Kidney (tissue), 22 donors: ENCODE data around the gene NDEL1. TPM values are rescaled to one million over a fixed set of nuclear protein-coding genes. Genes with fewer than 3 reads are reported as not detected.

Experiments
- DNase-seq, 5 donors: peaks; one replicate each; pipeline ENCODE4 v3.0.0-alpha.2; 2013 to 2020
- FAIRE-seq: peaks from 2 replicates; lab custom pipeline; 2012; peaks lifted over from hg19 to GRCh38; lab: Jason Lieb, UNC
- H3K27ac ChIP-seq, 2 donors: one replicate each; pipeline ENCODE4 v1.7.0; 2013; ENCODE audit warnings: low read depth in 2 of 2, low read length in 2 of 2, inconsistent platforms in 1 of 2
- H3K27me3 ChIP-seq: one replicate; pipeline ENCODE4 v1.7.1; 2013; ENCODE audit warnings: low read length, inconsistent platforms; ENCODE audit not compliant: control insufficient read depth, insufficient read depth
- H3K36me3 ChIP-seq, 3 donors: one replicate each; pipeline versions ENCODE4 v1.7.0 to v1.7.1; 2013; ENCODE audit warnings: low read length in 3 of 3, control low read depth in 1 of 3, inconsistent platforms in 1 of 3; ENCODE audit not compliant: insufficient read depth in 3 of 3, control insufficient read depth in 2 of 3
- H3K4me1 ChIP-seq, 3 donors: one replicate each; pipeline versions ENCODE4 v1.7.0 to v1.7.1; 2013; ENCODE audit warnings: low read length in 3 of 3, inconsistent platforms in 1 of 3, low read depth in 1 of 3; ENCODE audit not compliant: control insufficient read depth in 2 of 3, insufficient read depth in 2 of 3
- H3K4me3 ChIP-seq, 3 donors: one replicate each; pipeline versions ENCODE4 v1.7.0 to v1.8.1; 2013; ENCODE audit warnings: low read length in 3 of 3, control low read depth in 1 of 3, inconsistent platforms in 1 of 3
- H3K9ac ChIP-seq, 3 donors: one replicate each; pipeline versions ENCODE4 v1.7.0 to v1.7.1; 2013; ENCODE audit warnings: low read length in 3 of 3, control low read depth in 1 of 3, inconsistent platforms in 1 of 3
- H3K9me3 ChIP-seq, 3 donors: one replicate each; pipeline versions ENCODE4 v1.7.0 to v1.7.1; 2013; ENCODE audit warnings: low read length in 3 of 3, control low read depth in 1 of 3, inconsistent platforms in 1 of 3; ENCODE audit not compliant: control insufficient read depth in 2 of 3, insufficient read depth in 1 of 3
- intact Hi-C: fragments of 100-400 bp; cut with DNase I; formaldehyde crosslinking; loops from one replicate; pipeline ENCODE4 v1.11.1; 2022
- long read RNA-seq, 10 donors: library from polyadenylated mRNA in 1 of 10; unstranded in 1 of 10; transcript quantifications; one replicate each; pipeline ENCODE4 v2.0.0 and lab custom pipeline, GENCODE V29; 2021 to 2026
- polyA plus RNA-seq: library from polyadenylated mRNA; stranded (reverse); fragments of 350-450 nt; fragmentation: Illumina TruSeq; extraction: RNeasy Lipid Tissue Mini Kit (QIAGEN cat#74804); gene quantifications from one replicate; pipeline ENCODE4 v1.2.3, GENCODE V29; 2014; ENCODE audit warnings: low read depth, low replicate concordance; ENCODE audit not compliant: insufficient read depth
- total RNA-seq: library from RNA; stranded (reverse); fragmentation: NEBNext Ultra II Directional; extraction: Animal tissue kit (Norgen Biotek cat#: 25700); gene quantifications from one replicate; pipeline ENCODE4 v1.2.1, GENCODE V29; 2021
- TF ChIP-seq, protein P1 (sequence below): IDR thresholded peaks from 3 replicates; pipeline ENCODE4 v1.5.1; 2012; ENCODE audit warnings: mild to moderate bottlenecking, moderate library complexity, borderline replicate concordance; ENCODE audit not compliant: insufficient read depth; ENCODE audit errors: extremely low read depth
- donor health status: control.
- donor health status: control.
- donor health status: control.
- donor health status: control.
- donor health status: control.
- donor health status: DM: yes; HTN: yes; CAD: no.
- donor health status: Normal renal cell carcinoma (clear cell type).

Gene NDEL1, protein sequence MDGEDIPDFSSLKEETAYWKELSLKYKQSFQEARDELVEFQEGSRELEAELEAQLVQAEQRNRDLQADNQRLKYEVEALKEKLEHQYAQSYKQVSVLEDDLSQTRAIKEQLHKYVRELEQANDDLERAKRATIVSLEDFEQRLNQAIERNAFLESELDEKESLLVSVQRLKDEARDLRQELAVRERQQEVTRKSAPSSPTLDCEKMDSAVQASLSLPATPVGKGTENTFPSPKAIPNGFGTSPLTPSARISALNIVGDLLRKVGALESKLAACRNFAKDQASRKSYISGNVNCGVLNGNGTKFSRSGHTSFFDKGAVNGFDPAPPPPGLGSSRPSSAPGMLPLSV
- total RNA-seq (66.1 TPM), polyA plus RNA-seq (17.9 TPM)
- long read RNA-seq, donor 1, transcript NDEL1-204 (1 exons, 3,927 nt) = major isoform, 9 of 14 reads
- long read RNA-seq, donor 1, partial matches to known transcripts = 0 of 14 reads
- long read RNA-seq, donor 1, other reads (novel, unspliced or antisense) = 0 of 14 reads
- long read RNA-seq, donor 2, transcript NDEL1-204 (1 exons, 3,927 nt) = major isoform, 9 of 144 reads
- long read RNA-seq, donor 2, partial matches to known transcripts = 118 of 144 reads
- long read RNA-seq, donor 2, other reads (novel, unspliced or antisense) = 6 of 144 reads
- long read RNA-seq, donor 3, transcript NDEL1-204 (1 exons, 3,927 nt) = major isoform, 7 of 13 reads
- long read RNA-seq, donor 3, partial matches to known transcripts = 0 of 13 reads
- long read RNA-seq, donor 3, other reads (novel, unspliced or antisense) = 0 of 13 reads
- long read RNA-seq, donor 4, transcript NDEL1-204 (1 exons, 3,927 nt) = major isoform, 6 of 13 reads
- long read RNA-seq, donor 4, transcript NDEL1-203 (10 exons, 1,858 nt) = minor isoform, 5 of 13 reads
- long read RNA-seq, donor 4, partial matches to known transcripts = 0 of 13 reads
- long read RNA-seq, donor 4, other reads (novel, unspliced or antisense) = 0 of 13 reads
- long read RNA-seq, donor 5, partial matches to known transcripts = 0 of 2 reads
- long read RNA-seq, donor 5, other reads (novel, unspliced or antisense) = 0 of 2 reads
- long read RNA-seq, donor 6, partial matches to known transcripts = 0 of 6 reads
- long read RNA-seq, donor 6, other reads (novel, unspliced or antisense) = 0 of 6 reads
- long read RNA-seq, donor 7, transcript NDEL1-201 (9 exons, 2,372 nt) = major isoform, 6 of 16 reads
- long read RNA-seq, donor 7, partial matches to known transcripts = 0 of 16 reads
- long read RNA-seq, donor 7, other reads (novel, unspliced or antisense) = 2 of 16 reads
- long read RNA-seq, donor 8, transcript NDEL1-204 (1 exons, 3,927 nt) = major isoform, 12 of 18 reads
- long read RNA-seq, donor 8, partial matches to known transcripts = 0 of 18 reads
- long read RNA-seq, donor 8, other reads (novel, unspliced or antisense) = 0 of 18 reads
- long read RNA-seq, donor 9, partial matches to known transcripts = 26 of 31 reads
- long read RNA-seq, donor 9, other reads (novel, unspliced or antisense) = 0 of 31 reads
- long read RNA-seq, donor 10, transcript NDEL1-204 (1 exons, 3,927 nt) = major isoform, 11 of 15 reads
- long read RNA-seq, donor 10, partial matches to known transcripts = 0 of 15 reads
- long read RNA-seq, donor 10, other reads (novel, unspliced or antisense) = 0 of 15 reads

DNA sequence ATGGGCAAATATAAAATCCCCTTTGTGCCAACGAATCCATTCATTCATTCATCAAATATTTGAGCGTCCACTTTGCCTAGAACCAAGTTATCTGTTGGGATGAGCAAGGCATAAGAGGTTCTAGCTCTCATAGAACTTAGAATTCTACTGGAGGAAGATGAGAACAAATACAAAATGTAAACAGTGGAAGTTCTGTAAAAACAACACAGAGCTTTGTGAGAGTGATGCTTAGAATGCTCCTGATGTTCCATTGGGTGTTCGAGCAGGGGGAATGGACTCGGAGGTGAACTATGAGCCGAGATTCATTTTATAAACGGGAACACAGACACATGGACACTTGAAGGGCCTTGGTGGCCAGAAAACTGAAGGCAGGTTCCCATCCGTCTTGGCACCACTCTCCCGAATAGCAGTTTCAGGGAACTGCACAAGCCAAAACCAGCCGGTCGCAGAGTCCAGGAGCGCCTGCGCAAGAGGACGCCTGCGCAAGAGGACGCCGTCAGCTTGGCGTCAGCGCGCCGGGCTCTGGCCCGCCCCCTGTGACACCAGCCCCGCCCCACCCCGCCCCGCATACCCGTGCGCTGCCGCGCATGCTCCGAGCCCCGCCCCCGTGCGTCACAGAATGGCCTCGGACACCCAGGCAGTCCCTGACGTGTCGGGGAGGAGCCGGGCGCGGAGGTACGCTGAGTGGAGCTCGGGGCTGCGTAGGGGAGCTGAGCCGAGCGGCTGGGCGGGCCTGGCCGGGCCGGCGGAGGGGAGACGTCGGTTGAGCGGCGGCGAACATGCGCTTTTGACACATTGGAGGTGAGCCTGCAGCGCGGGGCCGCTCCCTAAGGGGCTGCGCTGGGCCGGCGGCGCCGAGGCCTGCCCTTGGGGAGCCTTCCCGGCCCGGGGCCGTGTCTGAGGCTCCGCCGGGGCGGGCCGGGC lies at the start of gene NDEL1:
Gene NDEL1 (plus strand): TSS at position 640 of the 924 bp plus-strand sequence. CDS start 8,388 bp downstream, outside the sequence.
- intact Hi-C loops = no loop called here
- Histone ChIP-seq H3K36me3 (peaks cover 0 to 4% (median 0%) of the 10 kb centered on the region in 3 donors), H3K9ac (peak within 1 kb of the TSS; percentile 66 to 98 (median 88)), H3K27ac (peak within 1 kb of the TSS; percentile 98 to 99), H3K9me3 (no peaks in the 10 kb centered on the region), H3K4me1 (peaks cover 0 to 2% (median 0%) of the 10 kb centered on the region in 3 donors), H3K4me3 (peak within 1 kb of the TSS; percentile 87 to 96 (median 89)), H3K27me3 (no peaks in the 10 kb centered on the region)
- TF ChIP-seq, protein P1, sequence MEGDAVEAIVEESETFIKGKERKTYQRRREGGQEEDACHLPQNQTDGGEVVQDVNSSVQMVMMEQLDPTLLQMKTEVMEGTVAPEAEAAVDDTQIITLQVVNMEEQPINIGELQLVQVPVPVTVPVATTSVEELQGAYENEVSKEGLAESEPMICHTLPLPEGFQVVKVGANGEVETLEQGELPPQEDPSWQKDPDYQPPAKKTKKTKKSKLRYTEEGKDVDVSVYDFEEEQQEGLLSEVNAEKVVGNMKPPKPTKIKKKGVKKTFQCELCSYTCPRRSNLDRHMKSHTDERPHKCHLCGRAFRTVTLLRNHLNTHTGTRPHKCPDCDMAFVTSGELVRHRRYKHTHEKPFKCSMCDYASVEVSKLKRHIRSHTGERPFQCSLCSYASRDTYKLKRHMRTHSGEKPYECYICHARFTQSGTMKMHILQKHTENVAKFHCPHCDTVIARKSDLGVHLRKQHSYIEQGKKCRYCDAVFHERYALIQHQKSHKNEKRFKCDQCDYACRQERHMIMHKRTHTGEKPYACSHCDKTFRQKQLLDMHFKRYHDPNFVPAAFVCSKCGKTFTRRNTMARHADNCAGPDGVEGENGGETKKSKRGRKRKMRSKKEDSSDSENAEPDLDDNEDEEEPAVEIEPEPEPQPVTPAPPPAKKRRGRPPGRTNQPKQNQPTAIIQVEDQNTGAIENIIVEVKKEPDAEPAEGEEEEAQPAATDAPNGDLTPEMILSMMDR = peak; percentile 4
- FAIRE-seq = no peak
- peak; percentile 98 to 100 (median 99) for DNase-seq

GRCh38 chr17:8386841-8387240 lies 48.8 kb upstream of the NDEL1 start:
- Histone ChIP-seq H3K4me1 (peaks cover 2 to 9% (median 8%) of the 10 kb centered on the region in 3 donors), H3K27ac (no peak overlapping the region), H3K27me3 (no peaks in the 10 kb centered on the region), H3K36me3 (no peaks in the 10 kb centered on the region), H3K4me3 (no peak overlapping the region), H3K9ac (no peak overlapping the region), H3K9me3 (no peaks in the 10 kb centered on the region)
- DNase-seq (no peak), FAIRE-seq (no peak)
- intact Hi-C loops = no loop called here
- TF ChIP-seq, protein P1 = no peak
